ENCODE results near the gene TRPM3.
"Not testable (repeated sequence)": the region's sequence is repeated elsewhere in the genome, so short reads cannot be mapped to it uniquely, and the experiment has no call there.

TRPM3 gene

GRCh38 chr9:70978085-70978484 is 143.3 kb downstream of the TRPM3 start:
- no peak for DNase-seq (ENCODE audit: extremely low spot score)
- ChIA-PET POLR2A (no interaction called here), CTCF (no interaction called here)
- TF ChIP-seq, protein P1, sequence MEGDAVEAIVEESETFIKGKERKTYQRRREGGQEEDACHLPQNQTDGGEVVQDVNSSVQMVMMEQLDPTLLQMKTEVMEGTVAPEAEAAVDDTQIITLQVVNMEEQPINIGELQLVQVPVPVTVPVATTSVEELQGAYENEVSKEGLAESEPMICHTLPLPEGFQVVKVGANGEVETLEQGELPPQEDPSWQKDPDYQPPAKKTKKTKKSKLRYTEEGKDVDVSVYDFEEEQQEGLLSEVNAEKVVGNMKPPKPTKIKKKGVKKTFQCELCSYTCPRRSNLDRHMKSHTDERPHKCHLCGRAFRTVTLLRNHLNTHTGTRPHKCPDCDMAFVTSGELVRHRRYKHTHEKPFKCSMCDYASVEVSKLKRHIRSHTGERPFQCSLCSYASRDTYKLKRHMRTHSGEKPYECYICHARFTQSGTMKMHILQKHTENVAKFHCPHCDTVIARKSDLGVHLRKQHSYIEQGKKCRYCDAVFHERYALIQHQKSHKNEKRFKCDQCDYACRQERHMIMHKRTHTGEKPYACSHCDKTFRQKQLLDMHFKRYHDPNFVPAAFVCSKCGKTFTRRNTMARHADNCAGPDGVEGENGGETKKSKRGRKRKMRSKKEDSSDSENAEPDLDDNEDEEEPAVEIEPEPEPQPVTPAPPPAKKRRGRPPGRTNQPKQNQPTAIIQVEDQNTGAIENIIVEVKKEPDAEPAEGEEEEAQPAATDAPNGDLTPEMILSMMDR (IDR thresholded peaks at IDR 0.05; ENCODE audit: control extremely low read depth, extremely low read depth, low read depth, missing control alignments): no peak

DNA sequence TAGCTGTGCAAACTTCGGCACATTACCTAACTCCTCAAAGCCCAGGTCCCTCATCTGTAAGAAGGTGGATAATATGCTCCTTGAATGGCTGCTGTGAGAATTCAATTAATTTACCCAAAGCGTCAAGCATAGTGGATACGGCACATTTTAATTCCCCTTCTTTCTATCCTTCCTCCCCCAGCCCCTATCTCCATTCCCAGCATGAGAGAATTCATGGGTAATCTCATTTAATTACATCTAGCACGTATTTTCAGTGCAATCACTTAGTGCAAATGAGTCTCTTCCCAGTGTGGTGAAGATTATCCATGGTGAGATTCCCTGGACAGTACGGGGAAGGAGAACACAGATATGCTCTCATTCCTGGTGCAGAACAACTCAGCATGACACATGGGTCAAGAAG is 145.6 kb downstream of the TRPM3 start:
- POLR2A ChIA-PET: no interaction called here
- DNase-seq (ENCODE audit: extremely low spot score): no peak
- CTCF ChIA-PET: no interaction called here
- TF ChIP-seq, protein P1 (IDR thresholded peaks at IDR 0.05; ENCODE audit: control extremely low read depth, extremely low read depth, low read depth, missing control alignments): no peak

DNA sequence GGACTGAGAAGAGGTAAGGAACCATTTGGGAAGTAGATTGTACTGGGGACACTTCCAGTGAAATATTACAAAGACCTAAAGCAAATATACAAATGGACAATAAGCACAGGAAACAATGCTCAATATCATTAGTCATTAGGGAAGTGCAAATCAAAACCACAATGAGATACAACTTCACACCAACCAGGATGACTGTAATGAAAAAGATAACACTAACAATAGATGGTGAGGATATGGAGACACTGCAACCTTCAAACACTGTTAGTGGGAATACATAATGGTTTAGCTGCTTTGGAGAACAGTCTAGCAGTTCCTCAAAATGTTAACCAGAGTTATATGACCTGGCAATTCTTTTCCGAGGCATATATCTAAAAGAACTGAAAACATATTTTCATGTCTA is 149.7 kb downstream of the TRPM3 start:
- DNase-seq (ENCODE audit: extremely low spot score): no peak
- TF ChIP-seq, protein P1 (IDR thresholded peaks at IDR 0.05; ENCODE audit: control extremely low read depth, extremely low read depth, low read depth, missing control alignments): no peak
- ChIA-PET POLR2A (no interaction called here), CTCF (interaction anchor here (1.8 kb wide), 1 partner anchor 17 kb away, joined by 5 read pairs; no protein-coding TSS in a partner anchor)

DNA sequence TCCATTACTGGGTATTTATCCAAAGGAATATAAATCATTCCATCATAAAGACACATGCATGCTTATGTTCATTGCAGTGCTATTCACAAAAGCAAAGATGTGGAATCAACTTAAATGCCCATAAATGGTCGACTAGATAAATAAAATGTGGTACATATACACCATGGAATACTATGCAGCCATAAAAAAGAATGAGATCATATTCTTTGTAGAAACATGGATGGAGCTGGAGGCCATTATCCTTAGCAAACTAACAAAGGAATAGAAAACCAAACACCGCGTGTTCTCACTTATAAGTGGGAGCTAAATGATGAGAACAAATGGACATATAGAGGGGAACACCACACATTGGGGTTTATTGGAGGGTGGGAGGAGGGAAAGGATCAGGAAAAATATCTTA is 155.0 kb downstream of the TRPM3 start:
- CTCF ChIA-PET; POLR2A ChIA-PET; DNase-seq (ENCODE audit: extremely low spot score): not testable (repeated sequence)

DNA sequence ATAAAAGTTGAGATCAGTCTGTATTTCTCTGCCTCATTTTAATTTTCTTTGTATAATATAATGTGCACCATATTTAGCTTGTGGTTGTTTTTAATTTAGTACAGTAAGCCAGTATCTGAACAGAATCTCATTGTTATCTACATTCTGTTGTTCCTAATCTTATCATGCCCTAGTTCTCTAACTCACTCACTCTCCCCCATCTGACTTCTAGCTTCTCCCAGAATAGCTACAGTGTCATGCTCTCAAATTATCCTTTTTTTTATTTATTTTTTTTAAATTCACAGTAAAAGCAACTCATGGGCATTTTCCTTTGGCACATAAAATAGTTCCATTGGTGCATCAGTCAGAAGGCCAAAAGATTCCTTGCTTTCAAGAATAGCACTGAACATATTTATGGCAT is 156.6 kb downstream of the TRPM3 start:
- TF ChIP-seq, protein P1 (IDR thresholded peaks at IDR 0.05; ENCODE audit: control extremely low read depth, extremely low read depth, low read depth, missing control alignments): no peak
- ChIA-PET CTCF (interaction anchor here (1.3 to 1.5 kb wide), 2 partner anchors 10 to 19 kb away, joined by 3 to 9 read pairs; no protein-coding TSS in a partner anchor), POLR2A (no interaction called here)
- no peak for DNase-seq (ENCODE audit: extremely low spot score)

GRCh38 chr9:70963554-70963953 is 157.9 kb downstream of the TRPM3 start:
- ChIA-PET CTCF (interaction anchor here (1.4 kb wide), 1 partner anchor 11 kb away, joined by 4 read pairs; no protein-coding TSS in a partner anchor), POLR2A (no interaction called here)
- no peak for DNase-seq (ENCODE audit: extremely low spot score)
- TF ChIP-seq, protein P1 (IDR thresholded peaks at IDR 0.05; ENCODE audit: control extremely low read depth, extremely low read depth, low read depth, missing control alignments): no peak

- POLR2A ChIA-PET: no interaction called here
- CTCF ChIA-PET: interaction anchor here (1.4 kb wide), 1 partner anchor 10 kb away, joined by 4 read pairs; no protein-coding TSS in a partner anchor
- DNase-seq (ENCODE audit: extremely low spot score): no peak
- TF ChIP-seq, protein P1 (IDR thresholded peaks at IDR 0.05; ENCODE audit: control extremely low read depth, extremely low read depth, low read depth, missing control alignments): no peak
Observed at GRCh38 chr9:70962761-70963440, 158.5 kb downstream of the TRPM3 start.
